IPS-NIHi11 (cell line): Measurements from ENCODE around the gene TALDO1.
"Not testable (repeated sequence)": the region's sequence is repeated elsewhere in the genome, so short reads cannot be mapped to it uniquely, and the experiment has no call there.

ENCODE experiments used
- DNase-seq: peaks from one replicate; pipeline ENCODE4 v3.0.0; 2012; ENCODE audit warnings: mixed read lengths, low spot score

TALDO1 gene

GRCh38 chr11:719214-720016, 27.8 kb upstream of the TALDO1 start:
- DNase-seq = peak; percentile 11

DNA sequence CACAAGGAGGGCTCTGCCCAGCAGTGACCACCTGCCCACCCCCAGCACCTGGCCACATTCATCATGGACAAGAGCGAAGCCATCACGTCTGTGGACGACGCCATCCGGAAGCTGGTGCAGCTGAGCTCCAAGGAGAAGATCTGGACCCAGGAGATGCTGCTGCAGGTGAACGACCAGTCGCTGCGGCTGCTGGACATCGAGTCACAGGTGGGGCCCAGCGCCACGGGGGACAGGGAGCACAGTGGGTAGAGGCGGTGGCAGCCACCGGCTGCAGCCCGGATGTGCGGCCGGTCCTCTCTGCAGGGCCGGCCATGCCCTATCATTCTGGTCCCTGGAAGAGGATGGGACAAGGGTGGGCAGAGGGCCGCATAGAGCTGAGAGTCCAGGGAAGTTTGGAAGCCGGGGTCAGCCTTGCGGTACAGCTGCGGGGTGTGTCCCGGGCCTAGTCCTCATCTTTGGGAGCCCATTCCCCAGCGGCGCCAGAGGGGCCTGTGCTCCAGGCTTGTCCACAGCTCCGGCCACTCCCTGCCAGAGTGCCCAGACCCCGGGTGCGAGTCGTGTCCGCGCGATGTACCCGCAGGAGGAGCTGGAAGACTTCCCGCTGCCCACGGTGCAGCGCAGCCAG, 27.1 kb upstream of the TALDO1 start:
- DNase-seq = no peak

- peak; percentile 95 for DNase-seq
Measured at GRCh38 chr11:720642-721246, 26.5 kb upstream of the TALDO1 start.

- peak; percentile 4 for DNase-seq
Measured at GRCh38 chr11:721247-721740, 26.0 kb upstream of the TALDO1 start.

DNA sequence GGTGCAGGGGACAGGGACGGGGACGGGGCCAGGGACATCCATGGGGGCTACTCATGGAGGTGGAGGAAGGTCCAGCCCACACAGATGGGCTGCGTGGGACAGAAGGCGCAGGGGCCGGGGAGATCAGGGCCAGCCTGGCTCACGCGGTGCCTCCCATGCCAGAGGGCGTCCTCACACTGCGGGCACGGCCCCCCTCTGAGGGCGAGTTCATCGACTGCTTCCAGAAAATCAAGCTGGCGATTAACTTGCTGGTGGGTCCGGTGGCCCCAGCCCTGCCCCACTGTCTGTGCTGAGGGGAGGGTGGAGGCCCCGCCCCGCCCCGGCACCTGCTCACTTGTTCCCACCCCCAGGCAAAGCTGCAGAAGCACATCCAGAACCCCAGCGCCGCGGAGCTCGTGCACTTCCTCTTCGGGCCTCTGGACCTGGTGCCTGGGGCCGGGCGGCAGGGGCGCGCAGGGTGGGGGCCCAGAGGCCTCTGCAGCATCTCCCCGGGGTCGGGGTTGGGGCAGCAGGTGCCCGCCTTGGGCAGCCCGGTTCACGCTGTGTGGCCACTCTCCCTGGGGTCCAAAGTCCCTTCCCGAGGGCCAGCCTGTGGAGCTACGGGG, 25.4 kb upstream of the TALDO1 start:
- peak; percentile 9 for DNase-seq

DNA sequence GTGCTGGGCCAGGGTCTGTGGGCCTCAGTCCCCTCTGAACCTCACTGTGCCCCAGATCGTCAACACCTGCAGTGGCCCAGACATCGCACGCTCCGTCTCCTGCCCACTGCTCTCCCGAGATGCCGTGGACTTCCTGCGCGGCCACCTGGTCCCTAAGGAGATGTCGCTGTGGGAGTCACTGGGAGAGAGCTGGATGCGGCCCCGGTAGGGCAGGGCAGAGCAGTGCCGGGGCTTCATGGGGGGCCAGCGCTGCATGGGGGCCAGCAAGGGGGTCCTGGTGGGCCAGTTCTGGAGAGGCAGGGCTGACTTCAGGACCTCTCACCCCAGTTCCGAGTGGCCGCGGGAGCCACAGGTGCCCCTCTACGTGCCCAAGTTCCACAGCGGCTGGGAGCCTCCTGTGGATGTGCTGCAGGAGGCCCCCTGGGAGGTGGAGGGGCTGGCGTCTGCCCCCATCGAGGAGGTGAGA, 24.9 kb upstream of the TALDO1 start:
- DNase-seq = peak; percentile 4

DNA sequence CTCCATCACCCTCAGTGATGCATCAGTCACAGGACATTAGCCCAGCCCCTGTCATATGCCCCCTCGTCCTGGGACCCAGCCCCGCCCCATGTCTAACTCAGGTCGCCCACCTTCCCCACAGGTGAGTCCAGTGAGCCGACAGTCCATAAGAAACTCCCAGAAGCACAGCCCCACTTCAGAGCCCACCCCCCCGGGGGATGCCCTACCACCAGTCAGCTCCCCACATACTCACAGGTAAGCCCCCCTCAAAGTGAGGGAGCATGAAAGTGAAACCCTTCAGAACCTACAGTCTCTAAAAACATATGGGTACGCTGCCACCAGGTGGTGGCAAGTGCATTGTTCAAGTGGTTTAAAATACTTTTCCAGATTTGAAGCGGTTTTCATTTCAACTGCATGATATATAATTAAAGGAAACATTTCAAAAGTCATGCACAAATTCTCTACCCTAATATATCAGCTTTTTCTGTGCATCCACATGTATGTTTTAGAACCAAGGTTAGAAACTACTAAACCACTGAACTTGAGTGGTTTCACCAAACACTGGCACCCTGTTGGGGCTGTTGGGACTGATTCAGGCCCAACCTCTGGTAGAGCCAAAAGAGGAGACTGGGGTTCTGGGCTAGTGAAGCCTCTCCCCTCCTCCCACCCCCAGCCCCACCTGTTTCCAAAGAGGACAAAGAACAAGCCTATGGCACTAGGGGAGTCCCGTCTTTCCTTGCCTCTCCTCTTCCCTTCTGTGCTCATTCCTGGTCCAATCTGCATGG, 24.0 kb upstream of the TALDO1 start:
- DNase-seq = peak; percentile 10

DNA sequence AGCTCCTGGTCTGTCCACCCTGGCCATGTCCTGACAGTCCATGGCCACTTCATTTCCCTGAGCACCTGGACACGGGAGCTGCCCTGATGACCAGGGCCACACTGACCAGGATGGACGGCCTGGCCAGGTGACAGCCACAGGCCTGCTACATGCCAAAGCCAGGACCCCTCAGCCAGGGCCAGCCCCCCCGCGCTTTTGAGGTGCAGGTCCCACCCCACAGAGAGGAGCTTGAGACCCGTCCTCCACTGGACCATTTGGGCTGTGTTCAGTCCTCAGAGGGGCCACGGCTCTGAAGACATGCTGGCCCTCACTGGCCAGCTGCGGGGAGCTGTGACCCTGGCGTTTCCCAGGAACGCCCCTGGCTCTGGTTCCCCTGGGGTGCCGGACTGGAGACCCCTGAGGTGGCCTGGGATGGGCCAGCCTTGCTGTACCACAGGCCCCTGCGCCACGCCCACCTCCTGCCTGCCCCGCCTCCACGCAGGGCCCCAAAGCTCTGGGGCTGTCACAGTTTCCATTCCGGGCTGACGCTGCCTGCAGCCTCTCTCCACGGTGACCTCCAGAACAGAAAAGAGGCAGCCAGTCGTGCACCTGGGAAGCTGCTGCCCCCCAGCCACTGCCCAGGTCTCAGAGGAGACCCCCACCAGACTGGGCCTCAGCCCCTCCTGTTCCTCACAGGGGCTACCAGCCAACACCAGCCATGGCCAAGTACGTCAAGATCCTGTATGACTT, 23.1 kb upstream of the TALDO1 start:
- peak; percentile 14 for DNase-seq

DNA sequence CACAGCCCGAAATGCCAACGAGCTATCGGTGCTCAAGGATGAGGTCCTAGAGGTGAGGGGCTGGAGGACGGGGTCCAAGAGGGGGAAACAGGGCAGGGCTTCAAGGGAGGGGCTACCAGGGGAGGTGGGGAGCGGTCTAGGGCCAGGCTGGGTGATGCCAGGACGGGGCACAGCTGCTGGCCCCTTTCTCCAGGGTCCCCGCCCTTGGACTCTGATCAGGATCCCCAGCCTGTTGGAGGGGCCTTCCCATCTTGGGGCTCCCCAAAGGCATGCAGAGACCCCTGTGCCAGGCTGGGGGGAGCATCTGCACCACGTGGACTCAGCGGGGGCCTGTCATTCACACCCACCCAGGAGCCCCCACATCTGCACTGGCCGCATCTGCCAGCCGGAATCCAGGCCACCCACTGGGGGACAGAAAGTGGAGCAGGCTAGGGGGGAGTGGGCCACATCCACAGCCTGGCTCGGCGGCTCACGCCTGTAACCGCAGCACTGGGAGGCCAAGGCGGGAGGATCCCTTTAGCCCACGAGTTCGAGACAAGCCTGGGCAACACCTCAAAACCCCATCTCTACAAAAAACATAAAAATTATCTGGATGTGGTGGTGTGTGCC, 22.4 kb upstream of the TALDO1 start:
- peak; percentile 2 for DNase-seq

DNA sequence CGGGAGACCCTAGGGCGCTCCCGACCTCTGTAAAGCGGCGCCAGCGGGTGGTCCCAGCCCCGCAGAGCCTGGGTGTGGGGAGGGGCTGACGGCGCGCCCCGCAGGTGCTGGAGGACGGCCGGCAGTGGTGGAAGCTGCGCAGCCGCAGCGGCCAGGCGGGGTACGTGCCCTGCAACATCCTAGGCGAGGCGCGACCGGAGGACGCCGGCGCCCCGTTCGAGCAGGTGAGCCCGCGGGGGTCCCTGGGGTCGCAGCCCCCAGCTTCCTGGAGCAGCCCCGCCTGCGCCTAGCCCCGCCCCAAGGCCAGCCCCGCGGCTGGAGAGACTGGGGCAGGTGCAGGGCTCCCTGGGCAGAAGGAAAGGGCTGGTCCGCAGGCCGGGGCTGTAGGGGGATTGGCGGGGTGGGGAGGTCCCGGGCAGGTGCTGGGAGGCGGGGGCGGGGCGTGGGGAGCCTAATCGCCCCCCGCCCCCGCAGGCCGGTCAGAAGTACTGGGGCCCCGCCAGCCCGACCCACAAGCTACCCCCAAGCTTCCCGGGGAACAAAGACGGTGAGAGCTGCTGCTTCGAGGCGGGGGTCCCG, 21.6 kb upstream of the TALDO1 start:
- peak; percentile 62 for DNase-seq

DNA sequence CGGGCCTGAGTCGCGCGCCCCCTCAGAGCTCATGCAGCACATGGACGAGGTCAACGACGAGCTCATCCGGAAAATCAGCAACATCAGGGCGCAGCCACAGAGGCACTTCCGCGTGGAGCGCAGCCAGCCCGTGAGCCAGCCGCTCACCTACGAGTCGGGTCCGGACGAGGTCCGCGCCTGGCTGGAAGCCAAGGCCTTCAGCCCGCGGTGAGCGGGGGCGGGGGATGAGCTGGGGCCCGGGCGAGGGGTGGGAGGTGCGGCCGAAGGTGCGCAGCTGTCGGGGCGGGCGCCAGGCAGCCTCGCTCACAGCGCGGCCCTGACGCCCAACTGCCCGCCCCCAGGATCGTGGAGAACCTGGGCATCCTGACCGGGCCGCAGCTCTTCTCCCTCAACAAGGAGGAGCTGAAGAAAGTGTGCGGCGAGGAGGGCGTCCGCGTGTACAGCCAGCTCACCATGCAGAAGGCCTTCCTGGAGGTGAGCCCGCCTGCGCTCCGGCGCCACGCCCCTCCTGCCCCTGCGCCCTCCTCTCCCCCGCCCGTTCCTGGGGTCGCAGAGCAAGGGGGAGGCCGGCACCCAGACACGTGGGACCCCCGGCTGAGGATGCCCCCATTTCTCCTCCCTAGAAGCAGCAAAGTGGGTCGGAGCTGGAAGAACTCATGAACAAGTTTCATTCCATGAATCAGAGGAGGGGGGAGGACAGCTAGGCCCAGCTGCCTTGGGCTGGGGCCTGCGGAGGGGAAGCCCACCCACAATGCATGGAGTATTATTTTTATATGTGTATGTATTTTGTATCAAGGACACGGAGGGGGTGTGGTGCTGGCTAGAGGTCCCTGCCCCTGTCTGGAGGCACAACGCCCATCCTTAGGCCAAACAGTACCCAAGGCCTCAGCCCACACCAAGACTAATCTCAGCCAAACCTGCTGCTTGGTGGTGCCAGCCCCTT, 20.7 kb upstream of the TALDO1 start:
- peak; percentile 62 for DNase-seq

DNA sequence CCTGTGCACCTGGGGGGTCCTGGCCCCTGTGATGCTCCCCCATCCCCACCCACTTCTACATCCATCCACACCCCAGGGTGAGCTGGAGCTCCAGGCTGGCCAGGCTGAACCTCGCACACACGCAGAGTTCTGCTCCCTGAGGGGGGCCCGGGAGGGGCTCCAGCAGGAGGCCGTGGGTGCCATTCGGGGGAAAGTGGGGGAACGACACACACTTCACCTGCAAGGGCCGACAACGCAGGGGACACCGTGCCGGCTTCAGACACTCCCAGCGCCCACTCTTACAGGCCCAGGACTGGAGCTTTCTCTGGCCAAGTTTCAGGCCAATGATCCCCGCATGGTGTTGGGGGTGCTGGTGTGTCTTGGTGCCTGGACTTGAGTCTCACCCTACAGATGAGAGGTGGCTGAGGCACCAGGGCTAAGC, 20.0 kb upstream of the TALDO1 start:
- no peak for DNase-seq

DNA sequence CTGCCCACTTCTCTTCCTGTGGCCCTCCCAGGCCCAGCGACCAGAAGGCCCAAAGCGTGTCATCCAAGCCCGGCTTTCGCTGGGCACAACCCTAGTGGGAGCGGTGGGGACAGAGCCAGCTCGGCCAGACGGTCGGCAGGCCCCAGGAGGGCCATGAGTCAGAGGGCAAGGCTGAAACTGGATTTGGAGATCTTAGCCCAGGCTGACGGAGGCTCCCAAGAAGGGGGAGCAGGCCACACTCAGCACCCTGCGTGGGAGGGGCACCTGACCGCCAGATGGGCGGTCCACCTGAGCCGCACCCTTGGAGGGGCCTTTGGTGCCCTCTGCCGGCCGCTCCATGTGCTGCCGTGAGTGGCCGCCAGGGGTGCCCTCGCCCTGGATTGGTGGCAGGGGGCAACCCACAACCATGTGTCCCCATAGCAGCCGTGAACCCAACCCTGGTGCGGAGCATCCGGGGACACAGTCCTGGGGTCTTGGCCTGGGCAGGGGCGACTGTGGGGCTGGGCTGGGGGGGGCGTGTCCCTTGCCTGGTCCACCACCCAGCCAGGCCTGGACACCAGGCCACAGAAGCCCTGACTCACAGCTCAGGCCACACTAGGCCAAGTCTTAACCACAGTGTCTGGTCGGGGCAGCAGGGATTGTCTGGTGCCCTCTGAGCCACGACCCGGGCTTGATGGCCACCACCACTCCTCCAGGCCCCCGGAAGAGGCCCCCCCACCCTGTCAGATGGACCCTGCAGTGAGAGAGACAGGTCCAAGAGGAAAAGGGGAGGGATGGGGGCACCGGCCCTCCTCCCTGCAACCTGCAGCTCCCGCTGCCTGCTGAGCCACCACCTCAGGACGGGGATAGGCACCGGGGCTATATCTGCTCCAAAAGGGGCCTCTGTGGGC, 19.2 kb upstream of the TALDO1 start:
- peak; percentile 94 for DNase-seq

GRCh38 chr11:728901-729491, 18.3 kb upstream of the TALDO1 start:
- no peak for DNase-seq

- no peak for DNase-seq
Measured at GRCh38 chr11:729492-730074, 17.7 kb upstream of the TALDO1 start.

DNA sequence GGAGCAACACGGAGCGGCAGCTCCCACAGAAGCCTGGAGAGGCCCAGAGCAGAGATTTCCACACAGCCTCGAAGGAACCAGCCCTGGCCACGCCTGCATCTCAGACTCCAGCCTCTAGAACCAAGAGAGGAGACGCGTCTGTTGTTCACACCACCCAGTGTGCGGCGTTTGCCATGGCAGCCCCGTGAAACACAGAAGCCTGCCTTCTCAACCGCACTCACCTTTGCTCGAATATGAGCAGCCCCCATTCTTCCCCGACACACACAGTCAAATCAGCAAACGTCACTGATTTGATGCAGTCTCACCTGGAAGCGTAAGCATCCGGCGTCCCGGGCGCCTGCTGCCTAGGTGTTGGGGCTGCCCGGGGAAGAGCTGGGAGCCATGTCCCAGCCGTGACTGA, 14.2 kb upstream of the TALDO1 start:
- no peak for DNase-seq

GRCh38 chr11:734541-734940, 12.7 kb upstream of the TALDO1 start:
- DNase-seq = not testable (repeated sequence)
